Parathyroid adenoma (tissue), 2 donors: ENCODE data around the gene CLCN7.

Source experiments
- H2AFZ ChIP-seq: fragments of 300-600 bp; sonication (generic); one replicate; pipeline ENCODE4 v1.7.0; 2017; ENCODE audit warnings: antibody characterized with exemption, mild to moderate bottlenecking
- H3K27ac ChIP-seq: fragments of 300-600 bp; sonication (generic); one replicate; pipeline ENCODE4 v1.7.0; 2017
- H3K27me3 ChIP-seq: fragments of 300-600 bp; sonication (generic); one replicate; pipeline ENCODE4 v1.7.0; 2017; ENCODE audit warnings: low read length; ENCODE audit not compliant: control insufficient read depth, insufficient read depth
- H3K36me3 ChIP-seq: fragments of 300-600 bp; sonication (generic); one replicate; pipeline ENCODE4 v1.7.0; 2017; ENCODE audit warnings: low read length; ENCODE audit not compliant: control insufficient read depth, insufficient read depth
- H3K4me1 ChIP-seq: fragments of 300-600 bp; sonication (generic); one replicate; pipeline ENCODE4 v1.7.0; 2017; ENCODE audit warnings: control low read depth
- H3K4me2 ChIP-seq: fragments of 300-600 bp; sonication (generic); one replicate; pipeline ENCODE4 v1.7.0; 2017; ENCODE audit warnings: low read length
- H3K4me3 ChIP-seq: fragments of 300-600 bp; sonication (generic); one replicate; pipeline ENCODE4 v1.7.0; 2017; ENCODE audit warnings: low read depth, low read length
- H3K79me2 ChIP-seq: fragments of 300-600 bp; sonication (generic); one replicate; pipeline ENCODE4 v1.7.0; 2017; ENCODE audit warnings: control low read depth
- H3K9ac ChIP-seq: fragments of 300-600 bp; sonication (generic); one replicate; pipeline ENCODE4 v1.7.0; 2017; ENCODE audit warnings: mild to moderate bottlenecking
- H3K9me3 ChIP-seq: fragments of 300-600 bp; sonication (generic); one replicate; pipeline ENCODE4 v1.7.0; 2017; ENCODE audit warnings: low read length; ENCODE audit not compliant: control insufficient read depth
- TF ChIP-seq, protein P1 (sequence below): fragments of 300-600 bp; sonication (generic); IDR thresholded peaks from one replicate; pipeline ENCODE4 v1.7.0; 2017; ENCODE audit warnings: antibody characterized with exemption, mild to moderate bottlenecking
- donor health status: primary hyperparathyroidism.

CLCN7 gene

DNA sequence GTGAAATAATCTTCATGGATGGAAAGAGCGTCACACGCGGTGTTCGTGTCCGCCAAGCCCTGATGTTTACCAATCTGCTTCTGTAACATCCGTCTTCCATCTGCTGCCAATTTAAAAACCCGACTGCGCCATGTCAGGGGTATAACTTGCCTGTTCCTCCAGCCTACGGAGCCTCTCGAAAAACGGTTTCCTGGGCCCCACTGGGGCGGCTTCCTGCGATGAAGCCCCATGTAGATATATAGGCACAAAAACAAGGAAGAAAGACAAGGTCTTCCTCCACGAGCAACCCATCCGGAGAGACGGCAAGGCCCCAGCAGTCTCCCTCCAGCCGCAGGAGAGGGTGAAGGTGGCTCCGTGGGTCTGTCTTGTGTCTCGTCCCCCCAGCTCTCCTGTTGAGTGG lies 13.8 kb upstream of the CLCN7 start, which contains the start of gene PTX4:
Gene PTX4, minus strand, starts transcription at position 326 of the 400 bp plus-strand sequence. Its CDS starts 35 bp downstream, at position 291.
- TF ChIP-seq, protein P1, sequence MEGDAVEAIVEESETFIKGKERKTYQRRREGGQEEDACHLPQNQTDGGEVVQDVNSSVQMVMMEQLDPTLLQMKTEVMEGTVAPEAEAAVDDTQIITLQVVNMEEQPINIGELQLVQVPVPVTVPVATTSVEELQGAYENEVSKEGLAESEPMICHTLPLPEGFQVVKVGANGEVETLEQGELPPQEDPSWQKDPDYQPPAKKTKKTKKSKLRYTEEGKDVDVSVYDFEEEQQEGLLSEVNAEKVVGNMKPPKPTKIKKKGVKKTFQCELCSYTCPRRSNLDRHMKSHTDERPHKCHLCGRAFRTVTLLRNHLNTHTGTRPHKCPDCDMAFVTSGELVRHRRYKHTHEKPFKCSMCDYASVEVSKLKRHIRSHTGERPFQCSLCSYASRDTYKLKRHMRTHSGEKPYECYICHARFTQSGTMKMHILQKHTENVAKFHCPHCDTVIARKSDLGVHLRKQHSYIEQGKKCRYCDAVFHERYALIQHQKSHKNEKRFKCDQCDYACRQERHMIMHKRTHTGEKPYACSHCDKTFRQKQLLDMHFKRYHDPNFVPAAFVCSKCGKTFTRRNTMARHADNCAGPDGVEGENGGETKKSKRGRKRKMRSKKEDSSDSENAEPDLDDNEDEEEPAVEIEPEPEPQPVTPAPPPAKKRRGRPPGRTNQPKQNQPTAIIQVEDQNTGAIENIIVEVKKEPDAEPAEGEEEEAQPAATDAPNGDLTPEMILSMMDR, result no peak
- no peaks in the 10 kb centered on the region for H3K27me3 ChIP-seq
- H2AFZ ChIP-seq, result no peak within 1 kb of the TSS
- no peak within 1 kb of the TSS for H3K9ac ChIP-seq
- H3K4me3 ChIP-seq, result no peak within 1 kb of the TSS
- H3K27ac ChIP-seq, result no peak within 1 kb of the TSS
- no peak within 1 kb of the TSS for H3K4me2 ChIP-seq
- H3K36me3 ChIP-seq, result no peaks in the 10 kb centered on the region
- H3K9me3 ChIP-seq, result no peaks in the 10 kb centered on the region
- no peaks in the 10 kb centered on the region for H3K79me2 ChIP-seq
- H3K4me1 ChIP-seq, result peaks cover 2% of the 10 kb centered on the region

DNA sequence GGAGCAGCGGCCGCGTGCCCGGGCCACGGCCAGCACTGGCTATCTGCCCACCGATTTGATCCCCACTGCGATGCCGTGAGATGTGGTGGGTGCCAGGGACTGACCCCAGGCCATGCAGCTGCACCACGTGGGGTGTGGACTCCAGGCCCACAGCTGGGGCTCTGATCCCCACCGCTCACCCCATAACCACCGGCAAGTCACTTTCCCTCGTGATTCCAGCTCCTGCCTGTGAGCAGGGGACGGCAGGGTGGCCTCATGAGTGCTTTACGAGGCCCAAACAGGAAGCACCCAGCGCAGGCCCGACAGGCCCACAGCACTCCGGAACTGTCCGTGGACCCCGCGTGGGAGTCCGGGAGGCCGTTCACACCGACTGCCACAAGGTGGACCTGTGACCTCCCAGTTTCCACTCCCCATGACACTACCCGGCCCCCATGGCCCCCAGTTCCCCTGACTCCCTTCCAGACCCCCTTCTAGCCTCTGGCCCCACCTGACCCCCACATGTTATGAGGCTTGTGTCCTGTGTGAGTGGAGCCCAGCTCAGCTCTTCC lies 13.3 kb upstream of the CLCN7 start:
- TF ChIP-seq, protein P1, result no peak
- no peaks in the 10 kb centered on the region for H3K36me3 ChIP-seq
- H3K9ac ChIP-seq, result no peak overlapping the region
- no peaks in the 10 kb centered on the region for H3K79me2 ChIP-seq
- no peak overlapping the region for H2AFZ ChIP-seq
- H3K9me3 ChIP-seq, result no peaks in the 10 kb centered on the region
- no peak overlapping the region for H3K4me2 ChIP-seq
- H3K27ac ChIP-seq, result no peak overlapping the region
- H3K4me1 ChIP-seq, result peaks cover 2% of the 10 kb centered on the region
- no peak overlapping the region for H3K4me3 ChIP-seq
- H3K27me3 ChIP-seq, result no peaks in the 10 kb centered on the region

DNA sequence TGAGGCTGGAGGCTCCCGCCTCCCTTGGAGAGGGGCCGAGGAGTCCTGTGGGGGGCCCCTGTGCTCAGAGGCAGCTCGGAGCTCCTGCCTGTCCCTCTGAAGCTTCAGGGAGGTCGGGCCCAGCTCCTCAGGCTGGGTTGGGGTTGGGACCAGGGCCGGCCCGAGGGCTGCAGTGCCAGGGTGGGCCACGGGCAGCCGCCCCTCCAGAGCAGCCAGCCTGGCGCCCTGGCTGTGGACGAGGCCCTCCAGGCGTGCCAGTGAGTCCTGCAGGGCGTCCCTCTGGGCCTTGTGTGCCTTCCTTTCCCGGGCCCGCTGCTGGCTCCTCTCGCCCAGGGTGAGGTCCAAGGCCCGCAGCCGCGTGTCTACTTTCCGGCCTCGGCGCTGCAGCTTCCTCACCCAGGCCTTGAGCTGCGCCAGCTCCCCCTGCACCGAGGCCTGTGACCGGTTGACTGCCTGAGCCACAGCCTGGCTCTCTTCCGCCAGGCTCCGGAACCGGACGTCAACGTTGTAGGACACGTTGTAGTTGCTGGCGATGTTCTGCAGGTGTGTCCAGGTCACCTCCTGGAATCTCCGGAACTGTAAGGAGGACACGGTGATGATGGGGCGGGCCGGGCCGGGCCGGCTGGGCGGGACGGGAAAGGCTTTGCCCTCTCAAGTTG lies 12.7 kb upstream of the CLCN7 start:
- no peaks in the 10 kb centered on the region for H3K36me3 ChIP-seq
- H3K4me3 ChIP-seq, result no peak overlapping the region
- H3K79me2 ChIP-seq, result no peaks in the 10 kb centered on the region
- H3K4me2 ChIP-seq, result no peak overlapping the region
- H3K27ac ChIP-seq, result no peak overlapping the region
- no peak overlapping the region for H2AFZ ChIP-seq
- no peak overlapping the region for H3K9ac ChIP-seq
- H3K9me3 ChIP-seq, result no peaks in the 10 kb centered on the region
- TF ChIP-seq, protein P1, result no peak
- H3K27me3 ChIP-seq, result no peaks in the 10 kb centered on the region
- no peaks in the 10 kb centered on the region for H3K4me1 ChIP-seq

DNA sequence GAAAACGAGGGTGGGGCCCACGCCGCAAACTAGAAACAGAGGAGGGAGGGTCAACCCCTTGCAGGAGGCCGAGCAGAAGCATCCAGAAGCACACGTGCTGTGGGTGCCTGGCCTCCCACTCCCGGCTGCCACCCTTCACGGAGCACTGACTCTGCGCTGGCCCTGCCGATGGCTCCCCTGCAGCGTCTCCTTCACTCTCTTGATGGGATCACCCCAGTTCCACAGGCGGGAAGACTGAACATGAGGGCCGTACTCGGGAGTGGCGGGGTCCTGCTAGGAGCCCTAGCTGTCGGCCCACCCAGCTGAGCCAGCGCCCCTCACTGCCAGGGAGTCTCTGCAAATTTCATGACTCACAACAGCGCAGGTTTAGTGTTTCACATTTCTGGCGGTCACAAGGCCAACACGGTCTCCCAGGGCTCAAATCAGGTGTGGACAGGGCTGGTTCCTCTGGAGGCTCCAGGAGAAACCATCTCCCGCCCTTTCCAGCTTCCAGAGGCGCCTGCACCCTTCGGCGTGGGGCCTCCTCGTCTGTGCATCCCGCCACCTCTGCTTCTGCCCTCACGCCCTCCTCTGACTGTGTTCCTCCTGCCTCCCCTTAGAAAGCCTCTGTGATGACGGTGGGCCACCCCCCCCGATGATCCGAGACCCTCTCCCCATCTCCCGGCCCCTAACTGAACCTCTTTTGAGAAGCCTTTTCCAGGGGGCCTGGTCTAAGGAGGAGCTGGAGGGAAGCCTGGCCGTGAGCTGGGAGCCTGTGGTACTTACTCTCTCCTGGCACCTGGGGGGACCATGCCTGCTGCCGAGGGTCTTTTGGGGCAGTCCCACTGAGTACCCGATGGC lies 11.9 kb upstream of the CLCN7 start:
- TF ChIP-seq, protein P1, result no peak
- no peaks in the 10 kb centered on the region for H3K36me3 ChIP-seq
- H3K9ac ChIP-seq, result no peak overlapping the region
- no peaks in the 10 kb centered on the region for H3K4me1 ChIP-seq
- H2AFZ ChIP-seq, result no peak overlapping the region
- no peaks in the 10 kb centered on the region for H3K9me3 ChIP-seq
- H3K79me2 ChIP-seq, result no peaks in the 10 kb centered on the region
- H3K27me3 ChIP-seq, result no peaks in the 10 kb centered on the region
- H3K4me2 ChIP-seq, result no peak overlapping the region
- no peak overlapping the region for H3K27ac ChIP-seq
- H3K4me3 ChIP-seq, result no peak overlapping the region
